Uterus (tissue), 2 donors: ENCODE results near the gene MED10.

Experiments used
- CTCF ChIP-seq, 4 experiments: fragments of 200-600 bp in 2 of 4; fragments of 450-650 bp in 2 of 4; sonication (generic) in 2 of 4; IDR thresholded peaks; one replicate each; pipeline ENCODE4 v1.5.1; 2016 to 2019; ENCODE audit warnings: antibody characterized with exemption in 4 of 4, mild to moderate bottlenecking in 2 of 4, moderate library complexity in 1 of 4
- POLR2A ChIP-seq, 2 donors: fragments of 450-650 bp; IDR thresholded peaks; one replicate each; pipeline ENCODE4 v1.6.1; 2016; ENCODE audit warnings: antibody characterized with exemption in 2 of 2, mild to moderate bottlenecking in 1 of 2, moderate library complexity in 1 of 2

GRCh38 chr5:6387970-6388369 is 9.6 kb upstream of the MED10 start:
- TF ChIP-seq POLR2A (IDR thresholded peaks at IDR 0.05) (no peak), CTCF (IDR thresholded peaks at IDR 0.05) (no peak)
